ENCODE results near the gene SLC6A18. TPM values are rescaled to one million over a fixed set of nuclear protein-coding genes. Genes with fewer than 3 reads are reported as not detected.

SLC6A18 gene
- total RNA-seq, 1 donor from 2014 or later = not detected

GRCh38 chr5:1184163-1184470 is 41.1 kb upstream of the SLC6A18 start:
- Mint-ChIP-seq H3K9me3 (no peaks in the 10 kb centered on the region), H3K4me1 (no peaks in the 10 kb centered on the region), H3K4me3 (no peak overlapping the region), H3K27me3 (no peaks in the 10 kb centered on the region), H3K36me3 (ENCODE audit: low read depth) (no peaks in the 10 kb centered on the region), H3K27ac (no peak overlapping the region)
- DNase-seq = no peak
- intact Hi-C loops (cut with micrococcal nuclease) = no loop called here

- Mint-ChIP-seq H3K36me3 (ENCODE audit: low read depth) (no peaks in the 10 kb centered on the region), H3K9me3 (no peaks in the 10 kb centered on the region), H3K4me1 (no peaks in the 10 kb centered on the region), H3K27me3 (peaks cover 2% of the 10 kb centered on the region), H3K4me3 (no peak overlapping the region), H3K27ac (no peak overlapping the region)
- no peak for DNase-seq
- intact Hi-C loops (cut with micrococcal nuclease) = no loop called here
Measured at GRCh38 chr5:1184481-1184880, 40.7 kb upstream of the SLC6A18 start.

- no peaks in the 10 kb centered on the region for H3K36me3 Mint-ChIP-seq (ENCODE audit: low read depth)
- DNase-seq = no peak
- intact Hi-C loops (cut with micrococcal nuclease) = no loop called here
Measured at GRCh38 chr5:1185038-1185627, 40.0 kb upstream of the SLC6A18 start.

GRCh38 chr5:1185629-1186350 is 39.4 kb upstream of the SLC6A18 start:
- no peaks in the 10 kb centered on the region for H3K9me3 Mint-ChIP-seq
- H3K4me1 Mint-ChIP-seq = no peaks in the 10 kb centered on the region
- DNase-seq = no peak
- peaks cover 10% of the 10 kb centered on the region for H3K27me3 Mint-ChIP-seq
- no peak overlapping the region for H3K4me3 Mint-ChIP-seq
- no peaks in the 10 kb centered on the region for H3K36me3 Mint-ChIP-seq (ENCODE audit: low read depth)
- no peak overlapping the region for H3K27ac Mint-ChIP-seq
- intact Hi-C loops (cut with micrococcal nuclease) = no loop called here

More at GRCh38 chr5:1185038-1185627, 40.0 kb upstream of the SLC6A18 start:
- no peaks in the 10 kb centered on the region for H3K9me3 Mint-ChIP-seq
- H3K4me3 Mint-ChIP-seq = no peak overlapping the region
- H3K27me3 Mint-ChIP-seq = peaks cover 3% of the 10 kb centered on the region
- no peaks in the 10 kb centered on the region for H3K4me1 Mint-ChIP-seq
- no peak overlapping the region for H3K27ac Mint-ChIP-seq

GRCh38 chr5:1186351-1187233 is 38.6 kb upstream of the SLC6A18 start:
- H3K4me1 Mint-ChIP-seq = no peaks in the 10 kb centered on the region
- H3K27ac Mint-ChIP-seq = no peak overlapping the region
- no peaks in the 10 kb centered on the region for H3K9me3 Mint-ChIP-seq
- no peak overlapping the region for H3K4me3 Mint-ChIP-seq
- intact Hi-C loops (cut with micrococcal nuclease) = no loop called here
- peaks cover 13% of the 10 kb centered on the region for H3K27me3 Mint-ChIP-seq
- no peaks in the 10 kb centered on the region for H3K36me3 Mint-ChIP-seq (ENCODE audit: low read depth)
- no peak for DNase-seq

GRCh38 chr5:1187234-1187949 is 37.8 kb upstream of the SLC6A18 start:
- H3K4me3 Mint-ChIP-seq = no peak overlapping the region
- peaks cover 15% of the 10 kb centered on the region for H3K27me3 Mint-ChIP-seq
- DNase-seq = no peak
- H3K27ac Mint-ChIP-seq = no peak overlapping the region
- H3K9me3 Mint-ChIP-seq = no peaks in the 10 kb centered on the region
- H3K36me3 Mint-ChIP-seq (ENCODE audit: low read depth) = no peaks in the 10 kb centered on the region
- no peaks in the 10 kb centered on the region for H3K4me1 Mint-ChIP-seq
- intact Hi-C loops (cut with micrococcal nuclease) = no loop called here

GRCh38 chr5:1187950-1188334 is 37.2 kb upstream of the SLC6A18 start:
- H3K36me3 Mint-ChIP-seq (ENCODE audit: low read depth) = no peaks in the 10 kb centered on the region
- H3K27me3 Mint-ChIP-seq = peaks cover 17% of the 10 kb centered on the region
- no peaks in the 10 kb centered on the region for H3K9me3 Mint-ChIP-seq
- intact Hi-C loops (cut with micrococcal nuclease) = no loop called here
- H3K4me3 Mint-ChIP-seq = no peak overlapping the region
- DNase-seq = no peak
- no peak overlapping the region for H3K27ac Mint-ChIP-seq
- H3K4me1 Mint-ChIP-seq = no peaks in the 10 kb centered on the region

GRCh38 chr5:1188464-1188863 is 36.7 kb upstream of the SLC6A18 start:
- Mint-ChIP-seq H3K4me1 (no peaks in the 10 kb centered on the region), H3K9me3 (no peaks in the 10 kb centered on the region), H3K36me3 (ENCODE audit: low read depth) (no peaks in the 10 kb centered on the region), H3K4me3 (no peak overlapping the region), H3K27me3 (peaks cover 19% of the 10 kb centered on the region), H3K27ac (no peak overlapping the region)
- intact Hi-C loops (cut with micrococcal nuclease) = no loop called here
- no peak for DNase-seq

GRCh38 chr5:1189269-1189668 is 35.9 kb upstream of the SLC6A18 start:
- peak; percentile 26 for DNase-seq
- Mint-ChIP-seq H3K4me1 (no peaks in the 10 kb centered on the region), H3K27ac (no peak overlapping the region), H3K27me3 (peaks cover 19% of the 10 kb centered on the region), H3K4me3 (no peak overlapping the region), H3K9me3 (no peaks in the 10 kb centered on the region), H3K36me3 (ENCODE audit: low read depth) (no peaks in the 10 kb centered on the region)
- intact Hi-C loops (cut with micrococcal nuclease) = no loop called here

GRCh38 chr5:1190278-1190677 is 34.9 kb upstream of the SLC6A18 start:
- Mint-ChIP-seq H3K9me3 (no peaks in the 10 kb centered on the region), H3K27ac (no peak overlapping the region), H3K36me3 (ENCODE audit: low read depth) (no peaks in the 10 kb centered on the region), H3K27me3 (peaks cover 19% of the 10 kb centered on the region), H3K4me3 (no peak overlapping the region), H3K4me1 (no peaks in the 10 kb centered on the region)
- DNase-seq = peak; percentile 20
- intact Hi-C loops (cut with micrococcal nuclease) = no loop called here

GRCh38 chr5:1190837-1191239 is 34.3 kb upstream of the SLC6A18 start:
- Mint-ChIP-seq H3K4me1 (no peaks in the 10 kb centered on the region), H3K27ac (no peak overlapping the region), H3K36me3 (ENCODE audit: low read depth) (no peaks in the 10 kb centered on the region), H3K27me3 (peaks cover 19% of the 10 kb centered on the region), H3K4me3 (no peak overlapping the region), H3K9me3 (no peaks in the 10 kb centered on the region)
- peak; percentile 38 for DNase-seq
- intact Hi-C loops (cut with micrococcal nuclease) = no loop called here

- Mint-ChIP-seq H3K27ac (no peak overlapping the region), H3K27me3 (peaks cover 21% of the 10 kb centered on the region), H3K36me3 (ENCODE audit: low read depth) (no peaks in the 10 kb centered on the region), H3K4me1 (no peaks in the 10 kb centered on the region), H3K4me3 (no peak overlapping the region), H3K9me3 (no peaks in the 10 kb centered on the region)
- intact Hi-C loops (cut with micrococcal nuclease) = no loop called here
- DNase-seq = no peak
Measured at GRCh38 chr5:1192971-1193590, 32.1 kb upstream of the SLC6A18 start.

GRCh38 chr5:1193591-1193985 is 31.6 kb upstream of the SLC6A18 start:
- no peak overlapping the region for H3K4me3 Mint-ChIP-seq
- no peaks in the 10 kb centered on the region for H3K36me3 Mint-ChIP-seq (ENCODE audit: low read depth)
- DNase-seq = no peak
- intact Hi-C loops (cut with micrococcal nuclease) = no loop called here
- H3K4me1 Mint-ChIP-seq = no peaks in the 10 kb centered on the region
- H3K27ac Mint-ChIP-seq = no peak overlapping the region
- H3K9me3 Mint-ChIP-seq = no peaks in the 10 kb centered on the region
- H3K27me3 Mint-ChIP-seq = peaks cover 21% of the 10 kb centered on the region

Measured in activated CD4-positive, alpha-beta T cell treated with anti-CD3 and anti-CD28 coated beads, Interleukin-2, amount 10 ng/mL, durations not matched to agents 24 days and 14 days (primary cell).